Activated CD4-positive, alpha-beta T cell treated with anti-CD3 and anti-CD28 coated beads, Interleukin-2, amount 50 U/mL, for 48 hours (primary cell): ENCODE results near the gene PPIH.
"Not testable (repeated sequence)": the region's sequence is repeated elsewhere in the genome, so short reads cannot be mapped to it uniquely, and the experiment has no call there.

Source experiments
- DNase-seq, 2 experiments: peaks; one replicate each; pipeline ENCODE4 v3.0.0-alpha.2; 2020

Gene PPIH

GRCh38 chr1:42682739-42683531, 24.7 kb downstream of the PPIH start:
- peak; percentile 62 to 68 for DNase-seq

GRCh38 chr1:42684139-42684538, 25.9 kb downstream of the PPIH start:
- DNase-seq, result peak in 1 of 2 experiments; percentile 30

DNA sequence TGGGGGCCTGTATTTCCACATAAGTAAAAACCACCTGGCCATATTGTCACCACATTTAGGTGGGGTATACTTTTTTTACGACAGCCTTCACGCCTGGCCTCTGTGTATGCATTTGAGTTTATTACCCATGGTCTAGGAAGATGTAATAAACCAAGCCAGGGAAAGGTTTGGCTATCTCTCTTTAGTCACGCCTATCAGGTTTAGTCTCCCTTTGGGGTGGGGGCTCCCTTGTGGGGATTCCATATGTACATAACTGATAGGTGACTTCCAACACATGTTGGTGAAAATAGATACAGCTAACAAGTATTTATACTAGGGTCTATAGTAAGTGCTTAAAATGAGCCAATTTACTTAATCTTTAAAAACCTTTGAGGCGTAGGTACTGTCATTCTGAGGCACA, 28.2 kb downstream of the PPIH start:
- DNase-seq, result no peak

DNA sequence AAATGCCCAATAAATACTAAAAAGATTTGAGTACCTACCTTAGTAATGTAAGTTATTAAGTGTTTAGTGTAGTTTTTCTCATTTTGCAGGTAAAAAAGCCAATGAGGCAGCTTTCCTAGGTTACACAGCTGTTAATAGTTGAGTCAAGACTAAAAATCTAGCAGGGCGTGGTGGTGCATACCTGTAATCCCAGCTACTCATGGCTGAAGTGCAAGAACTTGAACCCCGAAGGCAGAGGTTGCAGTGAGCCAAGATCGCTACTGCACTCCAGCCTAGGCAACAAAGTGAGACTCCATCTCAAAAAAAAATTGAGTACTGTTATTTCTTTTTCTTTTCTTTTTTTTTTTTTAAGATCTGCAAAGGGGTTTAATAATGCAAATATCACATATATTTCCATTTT, 31.7 kb downstream of the PPIH start:
- DNase-seq, result no peak

- DNase-seq, result no peak
Measured at GRCh38 chr1:42690477-42691156, 32.4 kb downstream of the PPIH start.

- DNase-seq, result no peak
Measured at GRCh38 chr1:42691157-42691498, 32.9 kb downstream of the PPIH start.

- DNase-seq, result no peak
Measured at GRCh38 chr1:42692461-42692860, 34.2 kb downstream of the PPIH start.

- no peak for DNase-seq
Measured at GRCh38 chr1:42692911-42693310, 34.7 kb downstream of the PPIH start.

DNA sequence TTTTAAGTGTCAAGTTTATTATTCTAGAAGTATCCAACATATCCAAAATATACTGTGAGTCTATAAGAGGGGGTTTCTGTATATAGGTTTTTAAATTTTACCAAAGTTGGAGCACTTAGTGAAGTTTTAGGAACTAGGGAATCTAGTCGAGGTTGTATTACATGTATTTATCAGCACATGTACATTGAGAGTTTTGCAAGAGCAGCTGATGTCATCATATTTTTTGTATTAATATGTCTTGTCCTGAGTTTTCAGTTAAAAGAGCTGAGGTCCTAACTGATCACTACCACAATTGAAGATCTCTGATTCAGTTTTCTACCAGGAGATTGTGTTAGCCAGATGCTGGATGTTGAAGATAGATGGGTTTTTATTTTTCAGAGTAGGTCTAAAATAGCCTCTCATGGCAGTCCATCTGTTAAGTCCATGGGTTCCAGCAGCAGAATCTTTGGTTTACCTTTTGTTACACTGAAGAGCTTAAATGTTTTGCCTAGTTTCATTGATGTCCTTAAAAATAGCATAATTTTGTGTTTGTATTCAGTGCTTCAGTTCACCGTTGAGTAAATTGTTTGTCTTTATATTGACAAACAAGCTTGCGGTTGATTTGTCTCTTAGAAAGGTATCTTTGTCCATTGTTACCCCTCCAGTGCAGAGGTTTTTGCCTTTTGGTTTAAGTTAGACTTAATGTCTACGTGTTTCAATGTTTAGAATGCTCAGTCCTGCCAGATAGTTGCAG, 40.0 kb downstream of the PPIH start:
- DNase-seq, result no peak

GRCh38 chr1:42700006-42700405, 41.8 kb downstream of the PPIH start:
- no peak for DNase-seq

DNA sequence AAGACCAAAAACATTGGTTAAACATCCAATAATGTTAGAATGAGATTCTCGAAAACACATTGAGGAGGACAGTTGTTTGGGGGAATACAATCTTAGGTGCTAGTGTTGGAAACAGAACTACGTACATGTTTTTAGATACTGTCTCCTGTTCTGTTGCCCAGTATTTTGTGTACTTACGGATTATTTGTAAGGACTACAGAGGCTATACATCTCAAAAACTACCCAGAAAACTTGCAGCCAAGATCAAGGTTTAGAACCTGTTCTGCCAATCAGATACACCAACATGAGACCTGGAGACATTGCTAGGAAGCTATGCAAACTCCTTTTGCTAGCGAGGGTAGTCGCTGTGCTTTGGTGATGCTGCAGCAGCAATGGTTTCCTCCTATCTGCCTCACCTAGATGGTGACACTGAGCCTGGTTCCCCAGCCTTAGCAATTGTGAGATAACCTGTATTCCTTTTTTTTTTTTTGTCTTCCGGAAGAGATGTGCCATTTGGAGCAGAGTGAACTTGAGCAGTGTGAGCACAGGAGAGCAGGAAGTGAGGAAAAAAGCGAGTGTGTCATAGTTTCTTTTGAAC, 45.8 kb downstream of the PPIH start:
- no peak for DNase-seq

- DNase-seq, result not testable (repeated sequence)
Measured at GRCh38 chr1:42712808-42713207, 54.6 kb downstream of the PPIH start.

GRCh38 chr1:42713293-42713692, 55.1 kb downstream of the PPIH start:
- no peak for DNase-seq

DNA sequence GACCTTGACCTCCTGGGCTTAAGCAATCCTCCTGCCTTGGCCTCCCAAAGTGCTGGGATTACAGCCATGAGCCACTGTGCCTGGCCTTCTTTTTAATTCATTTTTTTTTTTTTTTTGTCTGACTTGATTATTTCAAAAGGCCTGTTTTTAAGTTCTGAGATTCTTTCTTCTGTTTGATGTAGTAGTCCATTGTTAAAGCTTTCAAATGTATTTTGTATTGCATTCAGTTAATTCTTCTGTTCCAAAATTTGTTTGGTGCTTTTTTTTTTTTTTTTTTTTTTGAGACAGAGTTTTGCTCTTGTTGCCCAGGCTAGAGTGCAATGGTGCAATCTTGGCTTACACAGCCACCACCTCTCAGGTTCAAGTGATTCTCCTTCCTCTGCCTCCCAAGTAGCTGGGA, 56.2 kb downstream of the PPIH start:
- DNase-seq, result not testable (repeated sequence)

DNA sequence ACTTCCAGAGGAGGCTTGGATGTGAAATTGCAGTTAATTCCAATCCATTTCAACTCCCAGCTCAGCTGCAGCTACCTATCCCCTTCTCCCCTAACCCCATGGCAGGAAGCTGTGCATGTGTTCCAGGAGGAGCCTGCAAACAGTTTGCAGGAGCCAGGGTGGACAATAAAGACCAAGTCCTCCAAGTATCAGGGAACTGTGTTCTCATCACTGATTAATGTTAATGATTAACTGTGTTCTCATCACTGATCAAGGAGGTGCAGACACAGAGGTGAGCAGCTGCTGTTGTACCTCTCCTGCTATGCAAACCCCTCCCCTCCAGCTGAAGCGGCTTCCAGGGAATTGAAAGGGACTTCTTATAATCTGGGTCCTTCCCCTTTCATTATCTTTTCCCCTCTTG, 62.6 kb downstream of the PPIH start:
- no peak for DNase-seq

DNA sequence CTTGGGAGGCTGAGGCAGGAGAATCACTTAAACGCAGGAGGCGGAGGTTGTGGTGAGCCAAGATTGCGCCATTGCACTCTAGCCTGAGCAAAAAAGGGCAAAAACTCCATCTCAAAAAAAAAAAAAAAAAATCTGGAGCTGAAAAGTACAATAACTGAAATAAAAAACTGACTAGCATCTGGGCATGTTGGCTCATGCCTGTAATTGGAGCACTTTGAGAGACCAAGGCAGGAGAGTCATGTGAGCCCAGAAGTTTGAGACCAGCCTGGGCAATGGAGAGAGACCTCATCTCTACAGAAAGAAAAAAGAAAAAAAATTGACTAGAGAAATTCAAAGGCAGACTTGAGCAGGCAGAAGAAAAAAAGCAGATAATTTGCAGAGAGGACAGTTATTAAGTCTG, 63.7 kb downstream of the PPIH start:
- DNase-seq, result no peak

DNA sequence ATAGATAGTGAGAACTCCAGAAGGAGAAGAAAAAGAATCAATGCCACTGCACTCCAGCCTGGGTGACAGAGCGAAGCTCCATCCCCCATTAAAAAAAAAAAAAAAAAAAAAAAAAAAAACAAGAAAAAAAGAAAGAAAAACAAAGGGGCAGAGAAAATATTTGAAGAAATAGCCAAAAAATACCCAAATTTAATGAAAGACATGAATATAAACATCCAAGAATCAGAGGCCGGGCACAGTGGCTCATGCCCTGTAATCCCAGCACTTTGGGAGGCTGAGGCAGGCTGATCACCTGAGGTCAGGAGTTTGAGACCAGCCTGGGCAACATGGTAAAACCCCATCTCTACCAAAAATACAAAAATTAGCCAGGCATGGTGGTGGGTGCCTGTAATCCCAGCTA, 64.2 kb downstream of the PPIH start:
- DNase-seq, result not testable (repeated sequence)

GRCh38 chr1:42723511-42723910, 65.3 kb downstream of the PPIH start:
- DNase-seq, result no peak

- not testable (repeated sequence) for DNase-seq
Measured at GRCh38 chr1:42725820-42726219, 67.6 kb downstream of the PPIH start.
